ENCODE results near the gene KIAA1549.

- no peak for TF ChIP-seq CTCF (IDR thresholded peaks at IDR 0.05)
- TF ChIP-seq POLR2A (IDR thresholded peaks at IDR 0.05) = no peak
Observed at GRCh38 chr7:138796038-138796615, 185.1 kb downstream of the KIAA1549 start.

Measured in lower leg skin (tissue), 3 donors.